HepG2 (cell line): ENCODE results near the gene ZNF764. TPM values are rescaled to one million over a fixed set of nuclear protein-coding genes. Genes with fewer than 3 reads are reported as not detected.
A peak's percentile ranks its signal among the peaks of the same experiment; 100 is the strongest.

Experiments
- ATAC-seq: fragments of 200-7000 bp; cut with Tn5 transposase; 3 replicates; pipeline ENCODE4 v1.9.1; 2020; ENCODE audit warnings: mild to moderate bottlenecking, moderate library complexity
- BruUV-seq: library from RNA; stranded (reverse); fragments of 400-500 nt; replicated peaks from 2 replicates; lab custom pipeline; 2021; lab: Mats Ljungman, UMichigan
- CTCF ChIA-PET: fragments of 300-600 bp; formaldehyde crosslinking; extraction: SDS; loops from one replicate; lab custom pipeline; 2021; ENCODE audit warnings: low total read pairs, inconsistent platforms, low intra/inter-chr PET ratio; lab: Yijun Ruan, JAX
- POLR2A ChIA-PET: fragments of 350-600 bp; sonication (Branson Sonifier 250); formaldehyde crosslinking; loops from one replicate; lab custom pipeline; 2020; ENCODE audit warnings: antibody characterized with exemption, inconsistent platforms; lab: Yijun Ruan, JAX
- DNase-seq: peaks from one replicate; pipeline ENCODE4 v3.0.0-alpha.2; 2015; ENCODE audit warnings: low spot score
- FAIRE-seq: peaks from 3 replicates; lab custom pipeline; 2011; peaks lifted over from hg19 to GRCh38; lab: Jason Lieb, UNC
- H2AFZ ChIP-seq: one replicate; pipeline ENCODE4 v1.6.1; 2011; ENCODE audit warnings: low read length, inconsistent platforms
- H3K27ac ChIP-seq: fragments of 300-600 bp; 3 replicates; pipeline ENCODE4 v1.8.0; 2011; ENCODE audit warnings: mixed run types, mild to moderate bottlenecking, mixed read lengths, low read length, inconsistent platforms; ENCODE audit not compliant: insufficient read depth; ENCODE audit errors: extremely low read length
- H3K27me3 ChIP-seq, 2 experiments: fragments of 200-600 bp in 1 of 2; 2 replicates in 1 of 2; 3 replicates in 1 of 2; pipeline versions ENCODE4 v1.6.0 to v1.8.0; 2011; ENCODE audit warnings: low read length in 2 of 2, mild to moderate bottlenecking in 2 of 2, moderate library complexity in 2 of 2, inconsistent platforms in 1 of 2; ENCODE audit not compliant: insufficient read depth in 2 of 2, control insufficient read depth in 1 of 2
- H3K36me3 ChIP-seq, 2 experiments: fragments of 200-600 bp in 1 of 2; replicated peaks in 1 of 2; 2 replicates in 1 of 2; 3 replicates in 1 of 2; pipeline versions ENCODE4 v1.5.1 to v1.8.0; 2011; ENCODE audit warnings: low read length in 2 of 2, inconsistent platforms in 1 of 2; ENCODE audit not compliant: insufficient read depth in 2 of 2, control insufficient read depth in 1 of 2
- H3K4me1 ChIP-seq: 2 replicates; pipeline ENCODE4 v1.5.1; 2012; ENCODE audit warnings: low read length, inconsistent platforms; ENCODE audit not compliant: insufficient read depth
- H3K4me2 ChIP-seq: 2 replicates; pipeline ENCODE4 v1.6.0; 2011; ENCODE audit warnings: low read depth, low read length, inconsistent platforms
- H3K4me3 ChIP-seq, 3 experiments: fragments of 200-600 bp in 1 of 3; sonication (generic), shearing (Covaris generic) in 1 of 3; replicated peaks in 1 of 3; 2 replicates each; pipeline ENCODE4 v1.5.1; 2011 to 2016; ENCODE audit warnings: low read length in 3 of 3, inconsistent platforms in 2 of 3, low read depth in 2 of 3, mild to moderate bottlenecking in 2 of 3, control low read depth in 1 of 3, mixed read lengths in 1 of 3; ENCODE audit not compliant: insufficient read depth in 1 of 3
- H3K79me2 ChIP-seq: one replicate; pipeline ENCODE4 v1.6.1; 2011; ENCODE audit warnings: low read length, inconsistent platforms; ENCODE audit not compliant: insufficient read depth
- H3K9ac ChIP-seq: 2 replicates; pipeline ENCODE4 v1.6.0; 2011; ENCODE audit warnings: mild to moderate bottlenecking, low read depth, low read length, inconsistent platforms; ENCODE audit not compliant: insufficient read depth
- H3K9me3 ChIP-seq: 2 replicates; pipeline ENCODE4 v1.5.1; 2012; ENCODE audit warnings: mild to moderate bottlenecking, low read length
- H4K20me1 ChIP-seq: 2 replicates; pipeline ENCODE4 v1.6.0; 2011; ENCODE audit warnings: inconsistent platforms, mild to moderate bottlenecking, low read length, moderate library complexity; ENCODE audit not compliant: insufficient read depth
- CEBPB ChIP-seq: IDR thresholded peaks from 2 replicates; pipeline ENCODE4 v1.6.1; 2011; ENCODE audit warnings: low read depth, low read length, improper control_type of control experiment, borderline replicate concordance
- CEBPG ChIP-seq: IDR thresholded peaks from 2 replicates; pipeline ENCODE4 v1.6.1; 2016
- CENPX ChIP-seq: sonication (generic); formaldehyde crosslinking; IDR thresholded peaks from 2 replicates; pipeline ENCODE4 v1.9.0; 2021; ENCODE audit warnings: mild to moderate bottlenecking, missing genetic modification reagents, moderate library complexity
- FOSL1 ChIP-seq: sonication (generic); formaldehyde crosslinking; IDR thresholded peaks from 2 replicates; pipeline ENCODE4 v1.9.0; 2021; ENCODE audit warnings: missing genetic modification reagents, borderline replicate concordance
- FOXA3 ChIP-seq: IDR thresholded peaks from 2 replicates; pipeline ENCODE4 v1.6.1; 2016; ENCODE audit warnings: missing genetic modification reagents, missing compliant biosample characterization
- GATA4 ChIP-seq: sonication (generic); IDR thresholded peaks from 2 replicates; pipeline ENCODE4 v1.6.1; 2016; ENCODE audit warnings: antibody characterized with exemption, low read depth, borderline replicate concordance
- KDM4B ChIP-seq: sonication (generic); formaldehyde crosslinking; IDR thresholded peaks from 2 replicates; pipeline ENCODE4 v1.4.0; 2020; ENCODE audit warnings: missing genetic modification reagents
- MAFF ChIP-seq: IDR thresholded peaks from 2 replicates; pipeline ENCODE4 v1.6.1; 2011; ENCODE audit warnings: low read depth, low read length, improper control_type of control experiment
- RCOR2 ChIP-seq: IDR thresholded peaks from 2 replicates; pipeline ENCODE4 v1.6.1; 2016; ENCODE audit warnings: missing biosample characterization, missing genetic modification reagents
- RFX1 ChIP-seq: fragments of 450-650 bp; IDR thresholded peaks from 2 replicates; pipeline ENCODE4 v1.6.1; 2017
- SETDB1 ChIP-seq: sonication (generic); formaldehyde crosslinking; IDR thresholded peaks from 2 replicates; pipeline ENCODE4 v1.5.1; 2020; ENCODE audit warnings: missing genetic modification reagents, mild to moderate bottlenecking, borderline replicate concordance
- TCF7L2 ChIP-seq: IDR thresholded peaks from 2 replicates; pipeline ENCODE4 v1.6.1; 2011; ENCODE audit warnings: mild to moderate bottlenecking, low read depth, low read length, moderate library complexity
- ZFP36L1 ChIP-seq: sonication (generic); formaldehyde crosslinking; IDR thresholded peaks from 2 replicates; pipeline ENCODE4 v1.8.0; 2022; ENCODE audit warnings: mild to moderate bottlenecking, missing genetic modification reagents, moderate library complexity
- ZNF121 ChIP-seq: sonication (generic); formaldehyde crosslinking; IDR thresholded peaks from 2 replicates; pipeline ENCODE4 v1.5.0; 2020; ENCODE audit warnings: mild to moderate bottlenecking, missing genetic modification reagents
- ZNF431 ChIP-seq: sonication (generic); formaldehyde crosslinking; IDR thresholded peaks from 2 replicates; pipeline ENCODE4 v1.9.0; 2022; ENCODE audit warnings: missing genetic modification reagents, low read depth, mild to moderate bottlenecking, borderline replicate concordance
- WGBS: methylation state at CpG from one replicate; pipeline ENCODE4 v1.1.6; 2017; ENCODE audit warnings: low lambda C conversion rate; 5-methylcytosine and 5-hydroxymethylcytosine counted together
- in situ Hi-C: cut with HindIII; loops from 2 replicates; pipeline ENCODE4 v1.10.0; 2017; ENCODE audit warnings: low pct_unique_long_range_greater_than_20kb; ENCODE audit not compliant: extremely low pct_ligation_motif_present
- intact Hi-C: fragments of 100-400 bp; cut with micrococcal nuclease; formaldehyde crosslinking; loops from one replicate; pipeline ENCODE4 v1.10.0; 2022; ENCODE audit not compliant: unreplicated experiment
- polyA plus RNA-seq, 8 experiments: library from polyadenylated mRNA; depleted of rRNA in 3 of 8; stranded (reverse) in 7 of 8; unstranded in 1 of 8; fragments of >200 nt; fragmentation: Illumina TruSeq in 4 of 8; extraction: Trizol in 4 of 8; gene quantifications; 2 replicates each; pipeline versions ENCODE4 v1.2.1 to v1.2.3, GENCODE V29; 2011 to 2016; ENCODE audit warnings: low read depth in 4 of 8, missing spikeins in 1 of 8, mixed read lengths in 1 of 8; ENCODE audit not compliant: insufficient read depth in 1 of 8
- total RNA-seq, 5 experiments: library from RNA; depleted of rRNA; stranded (reverse); fragments of >200 nt; fragmentation: Illumina TruSeq; extraction: Trizol; gene quantifications; 2 replicates each; pipeline ENCODE4 v1.2.3, GENCODE V29; 2016; ENCODE audit warnings: low read depth in 1 of 5
- TF ChIP-seq, protein P1 (sequence below): sonication (generic); formaldehyde crosslinking; IDR thresholded peaks from 2 replicates; pipeline ENCODE4 v1.9.0; 2022; ENCODE audit warnings: low read depth, missing genetic modification reagents
- TF ChIP-seq, protein P2 (sequence below): sonication (generic); IDR thresholded peaks from 2 replicates; pipeline ENCODE4 v1.6.1; 2016; ENCODE audit warnings: low read depth, borderline replicate concordance
- TF ChIP-seq, protein P3 (sequence below): sonication (generic); formaldehyde crosslinking; IDR thresholded peaks from 2 replicates; pipeline ENCODE4 v1.4.0; 2020; ENCODE audit warnings: missing genetic modification reagents, mild to moderate bottlenecking, borderline replicate concordance
- TF ChIP-seq, protein P4 (sequence below): sonication (generic); formaldehyde crosslinking; IDR thresholded peaks from 2 replicates; pipeline ENCODE4 v1.8.1; 2022; ENCODE audit warnings: mild to moderate bottlenecking, missing genetic modification reagents

The ZNF764 gene
- total and polyA plus RNA-seq, 2 of the 13 experiments (the other 11 are each of a cell fraction or from before 2014, with no cell fraction given) = 4.1 to 9.1 TPM

DNA sequence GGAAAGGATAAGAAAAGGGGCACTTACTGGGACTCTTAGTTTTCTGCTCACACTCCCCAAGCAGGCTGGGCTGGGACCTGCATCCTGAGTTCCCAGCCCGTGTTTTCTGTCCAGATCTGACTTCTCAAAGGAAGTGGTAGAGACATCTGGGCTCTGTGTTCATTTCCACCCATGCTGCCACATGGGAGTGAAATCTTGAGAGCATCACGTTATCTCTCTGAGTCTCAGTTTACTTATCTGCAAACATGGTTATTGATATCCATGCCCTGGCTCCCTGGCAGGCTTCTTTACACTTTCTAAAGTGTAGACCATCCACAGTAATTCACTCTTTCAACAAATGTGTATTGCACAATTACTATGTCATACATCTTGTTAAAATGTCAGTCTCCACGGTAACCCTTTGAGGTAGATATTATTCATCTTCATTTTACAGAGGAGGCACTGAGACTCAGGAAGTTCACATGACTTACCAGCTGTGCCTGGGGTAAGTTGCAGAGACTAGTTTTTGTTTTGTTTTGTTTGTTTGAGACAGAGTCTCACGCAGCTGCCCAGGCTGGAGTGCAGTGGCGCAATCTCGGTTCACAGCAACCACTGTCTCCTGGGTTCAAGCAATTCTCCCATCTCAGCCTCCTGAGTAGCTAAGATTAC is 9.9 kb upstream of the ZNF764 start:
- no TSS peak for BruUV-seq
- intact Hi-C loops = loop anchor here (1.0 kb wide), 1 partner anchor 29 kb away; no protein-coding TSS in a partner anchor
- no peak overlapping the region for H2AFZ ChIP-seq
- H3K9ac ChIP-seq = no peak overlapping the region
- peak overlapping the region; percentile 37 for H3K4me2 ChIP-seq
- CTCF ChIA-PET = no interaction called here
- H4K20me1 ChIP-seq = no peaks in the 10 kb centered on the region
- H3K36me3 ChIP-seq = no peaks in the 10 kb centered on the region
- FAIRE-seq (peak; percentile 34), DNase-seq (peak; percentile 62), ATAC-seq (no peak)
- H3K9me3 ChIP-seq = no peaks in the 10 kb centered on the region
- POLR2A ChIA-PET = interaction anchor here (0.5 to 3.9 kb wide), 10 partner anchors 10 to 402 kb away, joined by 3 to 36 read pairs (median 4); partner anchors contain the start of genes SEPHS2, ZNF689, ZNF747 and ZNF764
- H3K4me3 ChIP-seq = no peak overlapping the region
- no peaks in the 10 kb centered on the region for H3K27me3 ChIP-seq
- H3K79me2 ChIP-seq = peaks cover 2% of the 10 kb centered on the region
- peaks cover 57% of the 10 kb centered on the region for H3K4me1 ChIP-seq
- no peak overlapping the region for H3K27ac ChIP-seq
- in situ Hi-C loops = no loop called here
- WGBS = 6% methylated on average over 6 of the region's 6 CpGs
- no peak for TF ChIP-seq RFX1
- TF ChIP-seq, protein P1, sequence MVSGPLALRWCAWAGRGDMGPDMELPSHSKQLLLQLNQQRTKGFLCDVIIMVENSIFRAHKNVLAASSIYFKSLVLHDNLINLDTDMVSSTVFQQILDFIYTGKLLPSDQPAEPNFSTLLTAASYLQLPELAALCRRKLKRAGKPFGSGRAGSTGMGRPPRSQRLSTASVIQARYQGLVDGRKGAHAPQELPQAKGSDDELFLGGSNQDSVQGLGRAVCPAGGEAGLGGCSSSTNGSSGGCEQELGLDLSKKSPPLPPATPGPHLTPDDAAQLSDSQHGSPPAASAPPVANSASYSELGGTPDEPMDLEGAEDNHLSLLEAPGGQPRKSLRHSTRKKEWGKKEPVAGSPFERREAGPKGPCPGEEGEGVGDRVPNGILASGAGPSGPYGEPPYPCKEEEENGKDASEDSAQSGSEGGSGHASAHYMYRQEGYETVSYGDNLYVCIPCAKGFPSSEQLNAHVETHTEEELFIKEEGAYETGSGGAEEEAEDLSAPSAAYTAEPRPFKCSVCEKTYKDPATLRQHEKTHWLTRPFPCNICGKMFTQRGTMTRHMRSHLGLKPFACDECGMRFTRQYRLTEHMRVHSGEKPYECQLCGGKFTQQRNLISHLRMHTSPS (CRISPR knock-in tag) = 0 out of 2 replicates have a peak, but pooled peaks have one; percentile 26
- no peak for TF ChIP-seq CENPX (CRISPR knock-in tag)
- TF ChIP-seq ZNF121 (CRISPR knock-in tag) = peak; percentile 92
- no peak for TF ChIP-seq ZFP36L1
- TF ChIP-seq, protein P2, sequence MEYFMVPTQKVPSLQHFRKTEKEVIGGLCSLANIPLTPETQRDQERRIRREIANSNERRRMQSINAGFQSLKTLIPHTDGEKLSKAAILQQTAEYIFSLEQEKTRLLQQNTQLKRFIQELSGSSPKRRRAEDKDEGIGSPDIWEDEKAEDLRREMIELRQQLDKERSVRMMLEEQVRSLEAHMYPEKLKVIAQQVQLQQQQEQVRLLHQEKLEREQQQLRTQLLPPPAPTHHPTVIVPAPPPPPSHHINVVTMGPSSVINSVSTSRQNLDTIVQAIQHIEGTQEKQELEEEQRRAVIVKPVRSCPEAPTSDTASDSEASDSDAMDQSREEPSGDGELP = peak; percentile 73
- peak; percentile 86 for TF ChIP-seq CEBPG (CRISPR knock-in tag)
- no peak for TF ChIP-seq SETDB1 (CRISPR knock-in tag)
- TF ChIP-seq FOXA3 (CRISPR knock-in tag) = peak; percentile 24; the same call in 1 of the 2 replicates
- no peak for TF ChIP-seq GATA4
- TF ChIP-seq, protein P3, sequence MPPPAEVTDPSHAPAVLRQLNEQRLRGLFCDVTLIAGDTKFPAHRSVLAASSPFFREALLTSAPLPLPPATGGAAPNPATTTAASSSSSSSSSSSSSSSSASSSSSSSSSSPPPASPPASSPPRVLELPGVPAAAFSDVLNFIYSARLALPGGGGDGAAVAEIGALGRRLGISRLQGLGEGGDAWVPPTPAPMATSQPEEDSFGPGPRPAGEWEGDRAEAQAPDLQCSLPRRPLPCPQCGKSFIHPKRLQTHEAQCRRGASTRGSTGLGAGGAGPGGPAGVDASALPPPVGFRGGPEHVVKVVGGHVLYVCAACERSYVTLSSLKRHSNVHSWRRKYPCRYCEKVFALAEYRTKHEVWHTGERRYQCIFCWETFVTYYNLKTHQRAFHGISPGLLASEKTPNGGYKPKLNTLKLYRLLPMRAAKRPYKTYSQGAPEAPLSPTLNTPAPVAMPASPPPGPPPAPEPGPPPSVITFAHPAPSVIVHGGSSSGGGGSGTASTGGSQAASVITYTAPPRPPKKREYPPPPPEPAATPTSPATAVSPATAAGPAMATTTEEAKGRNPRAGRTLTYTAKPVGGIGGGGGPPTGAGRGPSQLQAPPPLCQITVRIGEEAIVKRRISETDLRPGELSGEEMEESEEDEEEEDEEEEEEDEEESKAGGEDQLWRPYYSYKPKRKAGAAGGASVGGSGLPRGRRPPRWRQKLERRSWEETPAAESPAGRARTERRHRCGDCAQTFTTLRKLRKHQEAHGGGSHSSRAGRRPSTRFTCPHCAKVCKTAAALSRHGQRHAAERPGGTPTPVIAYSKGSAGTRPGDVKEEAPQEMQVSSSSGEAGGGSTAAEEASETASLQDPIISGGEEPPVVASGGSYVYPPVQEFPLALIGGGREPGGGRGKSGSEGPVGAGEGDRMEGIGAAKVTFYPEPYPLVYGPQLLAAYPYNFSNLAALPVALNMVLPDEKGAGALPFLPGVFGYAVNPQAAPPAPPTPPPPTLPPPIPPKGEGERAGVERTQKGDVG = no peak
- TF ChIP-seq CEBPB = peak; percentile 91
- no peak for TF ChIP-seq KDM4B (CRISPR knock-in tag)
- TF ChIP-seq ZNF431 (CRISPR knock-in tag) = no peak
- TF ChIP-seq FOSL1 (CRISPR knock-in tag) = no peak
- TF ChIP-seq RCOR2 = 0 out of 2 replicates have a peak, but pooled peaks have one; percentile 14
- TF ChIP-seq, protein P4, sequence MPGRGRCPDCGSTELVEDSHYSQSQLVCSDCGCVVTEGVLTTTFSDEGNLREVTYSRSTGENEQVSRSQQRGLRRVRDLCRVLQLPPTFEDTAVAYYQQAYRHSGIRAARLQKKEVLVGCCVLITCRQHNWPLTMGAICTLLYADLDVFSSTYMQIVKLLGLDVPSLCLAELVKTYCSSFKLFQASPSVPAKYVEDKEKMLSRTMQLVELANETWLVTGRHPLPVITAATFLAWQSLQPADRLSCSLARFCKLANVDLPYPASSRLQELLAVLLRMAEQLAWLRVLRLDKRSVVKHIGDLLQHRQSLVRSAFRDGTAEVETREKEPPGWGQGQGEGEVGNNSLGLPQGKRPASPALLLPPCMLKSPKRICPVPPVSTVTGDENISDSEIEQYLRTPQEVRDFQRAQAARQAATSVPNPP = no peak
- TF ChIP-seq MAFF = no peak
- no peak for TF ChIP-seq TCF7L2
